Ovary (tissue), 3 donors: ENCODE measurements around the gene TOP1.

Experiments
- EP300 ChIP-seq: sonication (generic); formaldehyde crosslinking; IDR thresholded peaks from one replicate; pipeline ENCODE4 v1.6.1; 2017; ENCODE audit warnings: antibody characterized with exemption
- POLR2A ChIP-seq: fragments of 450-650 bp; IDR thresholded peaks from one replicate; pipeline ENCODE4 v1.6.1; 2017; ENCODE audit warnings: antibody characterized with exemption, mild to moderate bottlenecking, moderate library complexity
- TF ChIP-seq, protein P1 (sequence below), 3 donors: fragments of 450-650 bp in 2 of 3; fragments of 200-600 bp in 1 of 3; IDR thresholded peaks; one replicate each; pipeline versions ENCODE4 v1.5.1 to v1.8.0; 2016 to 2022; ENCODE audit warnings: antibody characterized with exemption in 3 of 3, mild to moderate bottlenecking in 1 of 3
- donor health status: DM: no; HTN: no; CAD: no.

DNA sequence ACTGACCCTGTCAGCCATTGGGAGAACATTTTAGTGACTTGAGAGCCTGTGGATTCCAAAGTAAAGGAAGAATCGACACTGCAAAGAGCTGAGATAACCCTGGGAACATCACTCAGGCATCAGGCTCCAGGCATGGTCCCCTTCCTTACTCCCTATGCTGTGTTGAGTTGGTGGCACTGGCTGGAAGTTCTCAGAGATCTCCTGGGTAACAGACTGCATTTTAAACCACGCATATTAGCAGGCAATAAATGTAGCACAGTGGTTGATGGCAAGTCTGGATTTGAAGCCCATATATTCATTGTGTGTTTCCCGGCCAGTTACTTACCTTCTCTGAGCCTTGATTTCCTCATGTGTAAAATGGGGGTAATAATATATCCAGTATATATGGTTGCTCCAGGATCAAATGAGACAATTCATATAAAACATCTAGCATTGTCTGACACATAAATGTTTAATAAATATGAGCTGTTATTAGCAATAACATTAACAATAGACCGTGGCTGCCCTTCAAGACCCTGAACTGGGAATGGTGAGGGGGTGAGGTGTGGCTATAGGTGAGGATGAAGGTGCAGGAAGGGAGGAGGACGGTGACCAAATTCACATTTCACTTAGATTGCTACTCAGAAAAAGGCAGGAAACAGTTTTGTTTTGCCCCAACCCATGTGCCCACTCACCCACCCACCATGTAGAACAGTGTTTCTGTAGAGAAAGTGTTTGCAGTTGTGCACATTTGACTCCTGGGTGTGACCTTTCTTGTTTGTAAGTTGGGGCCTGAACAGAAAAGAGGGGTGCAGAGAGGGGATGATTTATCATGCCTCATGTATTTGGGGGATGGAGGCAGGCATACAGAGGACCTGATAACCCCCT lies 110.8 kb downstream of the TOP1 start:
- TF ChIP-seq, protein P1, sequence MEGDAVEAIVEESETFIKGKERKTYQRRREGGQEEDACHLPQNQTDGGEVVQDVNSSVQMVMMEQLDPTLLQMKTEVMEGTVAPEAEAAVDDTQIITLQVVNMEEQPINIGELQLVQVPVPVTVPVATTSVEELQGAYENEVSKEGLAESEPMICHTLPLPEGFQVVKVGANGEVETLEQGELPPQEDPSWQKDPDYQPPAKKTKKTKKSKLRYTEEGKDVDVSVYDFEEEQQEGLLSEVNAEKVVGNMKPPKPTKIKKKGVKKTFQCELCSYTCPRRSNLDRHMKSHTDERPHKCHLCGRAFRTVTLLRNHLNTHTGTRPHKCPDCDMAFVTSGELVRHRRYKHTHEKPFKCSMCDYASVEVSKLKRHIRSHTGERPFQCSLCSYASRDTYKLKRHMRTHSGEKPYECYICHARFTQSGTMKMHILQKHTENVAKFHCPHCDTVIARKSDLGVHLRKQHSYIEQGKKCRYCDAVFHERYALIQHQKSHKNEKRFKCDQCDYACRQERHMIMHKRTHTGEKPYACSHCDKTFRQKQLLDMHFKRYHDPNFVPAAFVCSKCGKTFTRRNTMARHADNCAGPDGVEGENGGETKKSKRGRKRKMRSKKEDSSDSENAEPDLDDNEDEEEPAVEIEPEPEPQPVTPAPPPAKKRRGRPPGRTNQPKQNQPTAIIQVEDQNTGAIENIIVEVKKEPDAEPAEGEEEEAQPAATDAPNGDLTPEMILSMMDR (IDR thresholded peaks at IDR 0.05), result no peak
- TF ChIP-seq POLR2A (no peak), EP300 (no peak)
